K562 (cell line): ENCODE measurements around the gene ARID3A. TPM values are rescaled to one million over a fixed set of nuclear protein-coding genes. Genes with fewer than 3 reads are reported as not detected.
A peak's percentile ranks its signal among the peaks of the same experiment; 100 is the strongest.

Source experiments
- CCNT2 ChIP-seq: IDR thresholded peaks from 2 replicates; pipeline ENCODE4 v1.6.1; 2011; ENCODE audit warnings: borderline replicate concordance, low read depth, mild to moderate bottlenecking, moderate library complexity, mixed read lengths, low read length; ENCODE audit not compliant: insufficient read length; ENCODE audit errors: extremely low read depth
- FOXM1 ChIP-seq, 2 experiments: fragments of 450-650 bp in 1 of 2; sonication (generic) in 1 of 2; formaldehyde crosslinking in 1 of 2; IDR thresholded peaks; 2 replicates each; pipeline versions ENCODE4 v1.6.1 to v1.9.0; 2017 to 2022; ENCODE audit warnings: low read depth in 2 of 2, mild to moderate bottlenecking in 2 of 2, missing genetic modification reagents in 1 of 2, moderate library complexity in 1 of 2
- HLTF ChIP-seq: fragments of 450-650 bp; IDR thresholded peaks from 2 replicates; pipeline ENCODE4 v1.6.1; 2016
- PCBP1 ChIP-seq: fragments of 200-400 bp; formaldehyde crosslinking; IDR thresholded peaks from 2 replicates; pipeline ENCODE4 v1.6.1; 2018; ENCODE audit warnings: mild to moderate bottlenecking, low read depth, low read length; ENCODE audit not compliant: poor library complexity, severe bottlenecking
- PHF8 ChIP-seq: fragments of 200-600 bp; sonication (generic); IDR thresholded peaks from 2 replicates; pipeline ENCODE4 v1.6.1; 2012; ENCODE audit warnings: mixed run types, mild to moderate bottlenecking, inconsistent platforms, low read length, moderate library complexity, borderline replicate concordance
- SMAD1 ChIP-seq: fragments of 150-350 bp; IDR thresholded peaks from 2 replicates; pipeline ENCODE4 v1.6.1; 2014; ENCODE audit warnings: low read length, low read depth; ENCODE audit not compliant: partially characterized antibody
- polyA plus RNA-seq, 8 experiments: library from polyadenylated mRNA; depleted of rRNA in 4 of 8; stranded (reverse) in 5 of 8; unstranded in 3 of 8; fragments of >200 nt; fragmentation: Nextera tagmentation in 2 of 8; fragmentation: Illumina TruSeq in 1 of 8; extraction: Ambion mirVana in 2 of 8; extraction: Trizol in 1 of 8; gene quantifications; 2 replicates each; pipeline versions ENCODE4 v1.2.1 to v1.2.3, GENCODE V29; 2011 to 2014; ENCODE audit warnings: inconsistent platforms in 1 of 8, missing spikeins in 1 of 8
- total RNA-seq, 7 experiments: library from RNA; depleted of rRNA in 6 of 7; stranded (reverse); fragments of >200 nt in 6 of 7; fragmentation: Illumina TruSeq in 2 of 7; extraction: Trizol in 2 of 7; gene quantifications; 2 replicates each; pipeline versions ENCODE4 v1.2.1 to v1.2.3, GENCODE V29; 2011 to 2021; ENCODE audit warnings: low replicate concordance in 1 of 7
- TF ChIP-seq, protein P1 (sequence below): fragments of 450-650 bp; IDR thresholded peaks from 2 replicates; pipeline ENCODE4 v1.6.1; 2014; ENCODE audit warnings: low read depth, mild to moderate bottlenecking, moderate library complexity, borderline replicate concordance
- TF ChIP-seq, protein P2 (sequence below): fragments of 450-650 bp; IDR thresholded peaks from 2 replicates; pipeline ENCODE4 v1.6.1; 2018; ENCODE audit not compliant: partially characterized antibody
- TF ChIP-seq, protein P3 (sequence below): sonication (generic); formaldehyde crosslinking; IDR thresholded peaks from 2 replicates; pipeline ENCODE4 v1.8.1; 2023; ENCODE audit warnings: mild to moderate bottlenecking, missing genetic modification reagents
- TF ChIP-seq, protein P4 (sequence below): fragments of 250-450 bp; sonication (Bioruptor Pico); IDR thresholded peaks from 2 replicates; pipeline ENCODE4 v1.4.0; 2020; ENCODE audit warnings: borderline replicate concordance
- TF ChIP-seq, protein P5 (sequence below): fragments of 150-350 bp; IDR thresholded peaks from 2 replicates; pipeline ENCODE4 v1.6.1; 2014; ENCODE audit warnings: low read depth, mild to moderate bottlenecking, low read length, borderline replicate concordance

The ARID3A gene
- total and polyA plus RNA-seq, 9 of the 15 experiments (the other 6 are each of a cell fraction or from before 2014, with no cell fraction given), result 1.4 to 118 (median 31.2) TPM

DNA sequence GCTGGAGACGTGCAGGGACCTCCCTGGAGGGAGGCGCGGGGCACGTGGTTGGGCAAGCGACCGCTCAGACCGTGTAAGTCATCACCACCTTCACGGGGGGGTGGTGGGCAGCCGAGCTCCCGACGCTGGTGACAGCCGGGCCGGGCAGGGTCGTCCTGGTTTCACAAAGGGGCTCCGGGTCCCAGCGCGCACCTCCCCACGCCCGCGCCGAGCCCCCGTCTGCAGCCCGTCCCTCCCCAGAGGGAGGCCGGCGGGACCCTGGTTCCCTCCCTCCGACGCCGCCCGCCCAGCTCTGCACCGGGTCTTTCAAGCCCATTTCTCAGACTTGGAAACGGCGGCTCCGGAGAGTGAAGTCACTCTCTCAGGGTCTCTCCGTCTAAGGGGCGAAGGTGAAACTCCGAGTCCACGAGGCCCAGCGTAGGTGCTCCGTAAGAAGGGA lies 729 bp upstream of the ARID3A start (continued):
- TF ChIP-seq, protein P1, sequence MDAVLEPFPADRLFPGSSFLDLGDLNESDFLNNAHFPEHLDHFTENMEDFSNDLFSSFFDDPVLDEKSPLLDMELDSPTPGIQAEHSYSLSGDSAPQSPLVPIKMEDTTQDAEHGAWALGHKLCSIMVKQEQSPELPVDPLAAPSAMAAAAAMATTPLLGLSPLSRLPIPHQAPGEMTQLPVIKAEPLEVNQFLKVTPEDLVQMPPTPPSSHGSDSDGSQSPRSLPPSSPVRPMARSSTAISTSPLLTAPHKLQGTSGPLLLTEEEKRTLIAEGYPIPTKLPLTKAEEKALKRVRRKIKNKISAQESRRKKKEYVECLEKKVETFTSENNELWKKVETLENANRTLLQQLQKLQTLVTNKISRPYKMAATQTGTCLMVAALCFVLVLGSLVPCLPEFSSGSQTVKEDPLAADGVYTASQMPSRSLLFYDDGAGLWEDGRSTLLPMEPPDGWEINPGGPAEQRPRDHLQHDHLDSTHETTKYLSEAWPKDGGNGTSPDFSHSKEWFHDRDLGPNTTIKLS, result peak; percentile 9; the same call in 1 of the 2 replicates
- peak; percentile 25 for TF ChIP-seq CCNT2
- TF ChIP-seq, protein P2, sequence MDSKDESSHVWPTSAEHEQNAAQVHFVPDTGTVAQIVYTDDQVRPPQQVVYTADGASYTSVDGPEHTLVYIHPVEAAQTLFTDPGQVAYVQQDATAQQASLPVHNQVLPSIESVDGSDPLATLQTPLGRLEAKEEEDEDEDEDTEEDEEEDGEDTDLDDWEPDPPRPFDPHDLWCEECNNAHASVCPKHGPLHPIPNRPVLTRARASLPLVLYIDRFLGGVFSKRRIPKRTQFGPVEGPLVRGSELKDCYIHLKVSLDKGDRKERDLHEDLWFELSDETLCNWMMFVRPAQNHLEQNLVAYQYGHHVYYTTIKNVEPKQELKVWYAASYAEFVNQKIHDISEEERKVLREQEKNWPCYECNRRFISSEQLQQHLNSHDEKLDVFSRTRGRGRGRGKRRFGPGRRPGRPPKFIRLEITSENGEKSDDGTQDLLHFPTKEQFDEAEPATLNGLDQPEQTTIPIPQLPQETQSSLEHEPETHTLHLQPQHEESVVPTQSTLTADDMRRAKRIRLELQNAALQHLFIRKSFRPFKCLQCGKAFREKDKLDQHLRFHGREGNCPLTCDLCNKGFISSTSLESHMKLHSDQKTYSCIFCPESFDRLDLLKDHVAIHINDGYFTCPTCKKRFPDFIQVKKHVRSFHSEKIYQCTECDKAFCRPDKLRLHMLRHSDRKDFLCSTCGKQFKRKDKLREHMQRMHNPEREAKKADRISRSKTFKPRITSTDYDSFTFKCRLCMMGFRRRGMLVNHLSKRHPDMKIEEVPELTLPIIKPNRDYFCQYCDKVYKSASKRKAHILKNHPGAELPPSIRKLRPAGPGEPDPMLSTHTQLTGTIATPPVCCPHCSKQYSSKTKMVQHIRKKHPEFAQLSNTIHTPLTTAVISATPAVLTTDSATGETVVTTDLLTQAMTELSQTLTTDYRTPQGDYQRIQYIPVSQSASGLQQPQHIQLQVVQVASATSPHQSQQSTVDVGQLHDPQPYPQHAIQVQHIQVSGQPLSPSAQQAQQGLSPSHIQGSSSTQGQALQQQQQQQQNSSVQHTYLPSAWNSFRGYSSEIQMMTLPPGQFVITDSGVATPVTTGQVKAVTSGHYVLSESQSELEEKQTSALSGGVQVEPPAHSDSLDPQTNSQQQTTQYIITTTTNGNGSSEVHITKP, result peak; percentile 77
- peak; percentile 67 for TF ChIP-seq PCBP1
- TF ChIP-seq, protein P3, sequence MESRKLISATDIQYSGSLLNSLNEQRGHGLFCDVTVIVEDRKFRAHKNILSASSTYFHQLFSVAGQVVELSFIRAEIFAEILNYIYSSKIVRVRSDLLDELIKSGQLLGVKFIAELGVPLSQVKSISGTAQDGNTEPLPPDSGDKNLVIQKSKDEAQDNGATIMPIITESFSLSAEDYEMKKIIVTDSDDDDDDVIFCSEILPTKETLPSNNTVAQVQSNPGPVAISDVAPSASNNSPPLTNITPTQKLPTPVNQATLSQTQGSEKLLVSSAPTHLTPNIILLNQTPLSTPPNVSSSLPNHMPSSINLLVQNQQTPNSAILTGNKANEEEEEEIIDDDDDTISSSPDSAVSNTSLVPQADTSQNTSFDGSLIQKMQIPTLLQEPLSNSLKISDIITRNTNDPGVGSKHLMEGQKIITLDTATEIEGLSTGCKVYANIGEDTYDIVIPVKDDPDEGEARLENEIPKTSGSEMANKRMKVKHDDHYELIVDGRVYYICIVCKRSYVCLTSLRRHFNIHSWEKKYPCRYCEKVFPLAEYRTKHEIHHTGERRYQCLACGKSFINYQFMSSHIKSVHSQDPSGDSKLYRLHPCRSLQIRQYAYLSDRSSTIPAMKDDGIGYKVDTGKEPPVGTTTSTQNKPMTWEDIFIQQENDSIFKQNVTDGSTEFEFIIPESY (CRISPR knock-in tag), result 0 out of 2 replicates have a peak, but pooled peaks have one; percentile 22
- no peak for TF ChIP-seq FOXM1 (IDR thresholded peaks at IDR 0.05; ENCODE audit: low read depth)
- peak; percentile 89 for TF ChIP-seq FOXM1 (CRISPR knock-in tag; IDR thresholded peaks at IDR 0.05; ENCODE audit: low read depth)
- no peak for TF ChIP-seq SMAD1
- TF ChIP-seq, protein P4, sequence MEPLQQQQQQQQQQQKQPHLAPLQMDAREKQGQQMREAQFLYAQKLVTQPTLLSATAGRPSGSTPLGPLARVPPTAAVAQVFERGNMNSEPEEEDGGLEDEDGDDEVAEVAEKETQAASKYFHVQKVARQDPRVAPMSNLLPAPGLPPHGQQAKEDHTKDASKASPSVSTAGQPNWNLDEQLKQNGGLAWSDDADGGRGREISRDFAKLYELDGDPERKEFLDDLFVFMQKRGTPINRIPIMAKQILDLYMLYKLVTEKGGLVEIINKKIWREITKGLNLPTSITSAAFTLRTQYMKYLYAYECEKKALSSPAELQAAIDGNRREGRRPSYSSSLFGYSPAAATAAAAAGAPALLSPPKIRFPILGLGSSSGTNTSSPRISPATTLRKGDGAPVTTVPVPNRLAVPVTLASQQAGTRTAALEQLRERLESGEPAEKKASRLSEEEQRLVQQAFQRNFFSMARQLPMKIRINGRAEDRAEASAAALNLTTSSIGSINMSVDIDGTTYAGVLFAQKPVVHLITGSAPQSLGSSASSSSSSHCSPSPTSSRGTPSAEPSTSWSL (CRISPR knock-in tag), result peak; percentile 81; the same call in 1 of the 2 replicates
- peak; percentile 23; the same call in 1 of the 2 replicates for TF ChIP-seq HLTF
- TF ChIP-seq, protein P5, sequence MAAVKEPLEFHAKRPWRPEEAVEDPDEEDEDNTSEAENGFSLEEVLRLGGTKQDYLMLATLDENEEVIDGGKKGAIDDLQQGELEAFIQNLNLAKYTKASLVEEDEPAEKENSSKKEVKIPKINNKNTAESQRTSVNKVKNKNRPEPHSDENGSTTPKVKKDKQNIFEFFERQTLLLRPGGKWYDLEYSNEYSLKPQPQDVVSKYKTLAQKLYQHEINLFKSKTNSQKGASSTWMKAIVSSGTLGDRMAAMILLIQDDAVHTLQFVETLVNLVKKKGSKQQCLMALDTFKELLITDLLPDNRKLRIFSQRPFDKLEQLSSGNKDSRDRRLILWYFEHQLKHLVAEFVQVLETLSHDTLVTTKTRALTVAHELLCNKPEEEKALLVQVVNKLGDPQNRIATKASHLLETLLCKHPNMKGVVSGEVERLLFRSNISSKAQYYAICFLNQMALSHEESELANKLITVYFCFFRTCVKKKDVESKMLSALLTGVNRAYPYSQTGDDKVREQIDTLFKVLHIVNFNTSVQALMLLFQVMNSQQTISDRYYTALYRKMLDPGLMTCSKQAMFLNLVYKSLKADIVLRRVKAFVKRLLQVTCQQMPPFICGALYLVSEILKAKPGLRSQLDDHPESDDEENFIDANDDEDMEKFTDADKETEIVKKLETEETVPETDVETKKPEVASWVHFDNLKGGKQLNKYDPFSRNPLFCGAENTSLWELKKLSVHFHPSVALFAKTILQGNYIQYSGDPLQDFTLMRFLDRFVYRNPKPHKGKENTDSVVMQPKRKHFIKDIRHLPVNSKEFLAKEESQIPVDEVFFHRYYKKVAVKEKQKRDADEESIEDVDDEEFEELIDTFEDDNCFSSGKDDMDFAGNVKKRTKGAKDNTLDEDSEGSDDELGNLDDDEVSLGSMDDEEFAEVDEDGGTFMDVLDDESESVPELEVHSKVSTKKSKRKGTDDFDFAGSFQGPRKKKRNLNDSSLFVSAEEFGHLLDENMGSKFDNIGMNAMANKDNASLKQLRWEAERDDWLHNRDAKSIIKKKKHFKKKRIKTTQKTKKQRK, result no peak
- peak; percentile 6; the same call in 1 of the 2 replicates for TF ChIP-seq PHF8
